HCT116 (cell line): ENCODE data around the gene TM9SF2.

ENCODE experiments used
- CTCF ChIP-seq, 3 experiments: fragments of 200-600 bp in 1 of 3; sonication (generic) in 1 of 3; IDR thresholded peaks in 2 of 3; conservative IDR thresholded peaks in 1 of 3; 2 replicates each; pipeline ENCODE4 v1.5.1; 2012 to 2017; ENCODE audit warnings: low read depth in 2 of 3, low read length in 2 of 3, antibody characterized with exemption in 1 of 3, borderline replicate concordance in 1 of 3, control low read depth in 1 of 3, mild to moderate bottlenecking in 1 of 3, mixed read lengths in 1 of 3, mixed run types in 1 of 3, moderate library complexity in 1 of 3; ENCODE audit not compliant: insufficient read depth in 1 of 3
- EZH2 ChIP-seq: fragments of 200-600 bp; sonication (generic); IDR thresholded peaks from 2 replicates; pipeline ENCODE4 v1.6.1; 2017; ENCODE audit warnings: antibody characterized with exemption, mixed run types
- FOSL1 ChIP-seq: IDR thresholded peaks from 2 replicates; pipeline ENCODE4 v1.6.1; 2012; ENCODE audit warnings: low read depth
- POLR2A ChIP-seq: IDR thresholded peaks from 2 replicates; pipeline ENCODE4 v1.7.0; 2011; ENCODE audit warnings: borderline replicate concordance; ENCODE audit not compliant: insufficient read depth, insufficient read length; ENCODE audit errors: extremely low read depth
- TF ChIP-seq, protein P1 (sequence below): IDR thresholded peaks from 2 replicates; pipeline ENCODE4 v1.6.1; 2011; ENCODE audit warnings: mild to moderate bottlenecking, low read length, moderate library complexity; ENCODE audit not compliant: insufficient replicate concordance; ENCODE audit errors: extremely low read depth

DNA sequence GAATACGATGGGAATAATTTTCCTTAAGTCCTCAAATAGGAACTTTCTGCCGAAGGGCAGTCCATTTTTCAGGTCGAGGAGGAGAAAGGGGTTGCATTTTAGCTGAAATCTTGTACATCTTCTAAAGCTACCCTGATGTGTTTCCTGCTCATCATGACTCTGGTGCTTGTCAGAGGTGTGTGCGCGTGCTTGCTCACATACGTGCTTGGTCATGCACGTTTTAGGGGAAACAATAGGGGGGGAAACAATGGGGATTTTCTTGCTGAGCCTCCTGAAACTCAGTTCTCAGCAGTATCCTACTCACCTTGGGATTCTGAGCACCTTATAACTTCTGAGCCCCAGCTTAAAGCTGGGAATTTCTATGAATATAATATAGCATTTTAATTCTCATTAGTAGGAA is 44.7 kb downstream of the TM9SF2 start:
- TF ChIP-seq EZH2 (no peak), CTCF (IDR thresholded peaks at IDR 0.05 in 2 of 3, conservative IDR thresholded peaks at IDR 0.05 in 1 of 3; ENCODE audit: borderline replicate concordance in 1 of 3, insufficient read depth in 1 of 3, low read depth in 2 of 3, low read length in 2 of 3) (no peak), POLR2A (no peak), FOSL1 (no peak)
- TF ChIP-seq, protein P1, sequence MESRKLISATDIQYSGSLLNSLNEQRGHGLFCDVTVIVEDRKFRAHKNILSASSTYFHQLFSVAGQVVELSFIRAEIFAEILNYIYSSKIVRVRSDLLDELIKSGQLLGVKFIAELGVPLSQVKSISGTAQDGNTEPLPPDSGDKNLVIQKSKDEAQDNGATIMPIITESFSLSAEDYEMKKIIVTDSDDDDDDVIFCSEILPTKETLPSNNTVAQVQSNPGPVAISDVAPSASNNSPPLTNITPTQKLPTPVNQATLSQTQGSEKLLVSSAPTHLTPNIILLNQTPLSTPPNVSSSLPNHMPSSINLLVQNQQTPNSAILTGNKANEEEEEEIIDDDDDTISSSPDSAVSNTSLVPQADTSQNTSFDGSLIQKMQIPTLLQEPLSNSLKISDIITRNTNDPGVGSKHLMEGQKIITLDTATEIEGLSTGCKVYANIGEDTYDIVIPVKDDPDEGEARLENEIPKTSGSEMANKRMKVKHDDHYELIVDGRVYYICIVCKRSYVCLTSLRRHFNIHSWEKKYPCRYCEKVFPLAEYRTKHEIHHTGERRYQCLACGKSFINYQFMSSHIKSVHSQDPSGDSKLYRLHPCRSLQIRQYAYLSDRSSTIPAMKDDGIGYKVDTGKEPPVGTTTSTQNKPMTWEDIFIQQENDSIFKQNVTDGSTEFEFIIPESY: no peak
